Esophagus squamous epithelium (tissue), 5 donors: ENCODE results near the gene UGT8. TPM values are rescaled to one million over a fixed set of nuclear protein-coding genes. Genes with fewer than 3 reads are reported as not detected.
"Not testable (repeated sequence)": the region's sequence is repeated elsewhere in the genome, so short reads cannot be mapped to it uniquely, and the experiment has no call there.

Source experiments
- DNase-seq: peaks from one replicate; lab custom pipeline; 2025; lab: John Stamatoyannopoulos, UW
- H3K27ac ChIP-seq, 4 donors: fragments of 200-600 bp; sonication (generic); one replicate each; pipeline ENCODE4 v1.5.1; 2016 to 2019; ENCODE audit warnings: mild to moderate bottlenecking in 1 of 4
- H3K27me3 ChIP-seq, 4 donors: fragments of 200-600 bp; sonication (generic); 1 replicate in 3 of 4; 2 replicates in 1 of 4; pipeline versions ENCODE4 v1.5.1 to v1.6.0; 2017 to 2021; ENCODE audit warnings: antibody characterized with exemption in 1 of 4
- H3K36me3 ChIP-seq, 3 donors: fragments of 200-600 bp; sonication (generic); one replicate each; pipeline ENCODE4 v1.5.1; 2016 to 2019
- H3K4me1 ChIP-seq, 3 donors: fragments of 200-600 bp; sonication (generic); one replicate each; pipeline ENCODE4 v1.5.1; 2017 to 2019
- H3K4me3 ChIP-seq, 4 donors: fragments of 200-600 bp; sonication (generic); 1 replicate in 3 of 4; 2 replicates in 1 of 4; pipeline ENCODE4 v1.5.1; 2016 to 2019; ENCODE audit warnings: mild to moderate bottlenecking in 2 of 4, moderate library complexity in 1 of 4
- H3K9me3 ChIP-seq, 3 donors: fragments of 200-600 bp; sonication (generic); one replicate each; pipeline ENCODE4 v1.5.1; 2016 to 2019
- CTCF ChIP-seq, 6 experiments: fragments of 450-650 bp in 4 of 6; fragments of 200-600 bp in 2 of 6; sonication (generic) in 2 of 6; IDR thresholded peaks; one replicate each; pipeline ENCODE4 v1.5.1; 2016 to 2019; ENCODE audit warnings: antibody characterized with exemption in 6 of 6, mild to moderate bottlenecking in 4 of 6, moderate library complexity in 4 of 6
- POLR2A ChIP-seq, 4 donors: fragments of 450-650 bp; IDR thresholded peaks; one replicate each; pipeline ENCODE4 v1.6.1; 2017; ENCODE audit warnings: antibody characterized with exemption in 4 of 4, mild to moderate bottlenecking in 4 of 4, moderate library complexity in 3 of 4
- WGBS, 2 donors: methylation state at CpG; one replicate each; pipeline ENCODE4 v1.1.5; 2018; 5-methylcytosine and 5-hydroxymethylcytosine counted together
- intact Hi-C: fragments of 100-400 bp; cut with DNase I; formaldehyde crosslinking; loops from one replicate; pipeline ENCODE4 v1.15.0; 2022
- total RNA-seq, 4 donors: library from RNA; depleted of rRNA; stranded (reverse); fragments of >200 nt; gene quantifications; one replicate each; pipeline ENCODE4 v1.1.0, GENCODE V29; 2016
- donor health status: DM: yes; HTN: yes; CAD: no.

The UGT8 gene
- total RNA-seq, 4 donors from 2014 or later, result 1.2 to 3.9 (median 2.1) TPM

DNA sequence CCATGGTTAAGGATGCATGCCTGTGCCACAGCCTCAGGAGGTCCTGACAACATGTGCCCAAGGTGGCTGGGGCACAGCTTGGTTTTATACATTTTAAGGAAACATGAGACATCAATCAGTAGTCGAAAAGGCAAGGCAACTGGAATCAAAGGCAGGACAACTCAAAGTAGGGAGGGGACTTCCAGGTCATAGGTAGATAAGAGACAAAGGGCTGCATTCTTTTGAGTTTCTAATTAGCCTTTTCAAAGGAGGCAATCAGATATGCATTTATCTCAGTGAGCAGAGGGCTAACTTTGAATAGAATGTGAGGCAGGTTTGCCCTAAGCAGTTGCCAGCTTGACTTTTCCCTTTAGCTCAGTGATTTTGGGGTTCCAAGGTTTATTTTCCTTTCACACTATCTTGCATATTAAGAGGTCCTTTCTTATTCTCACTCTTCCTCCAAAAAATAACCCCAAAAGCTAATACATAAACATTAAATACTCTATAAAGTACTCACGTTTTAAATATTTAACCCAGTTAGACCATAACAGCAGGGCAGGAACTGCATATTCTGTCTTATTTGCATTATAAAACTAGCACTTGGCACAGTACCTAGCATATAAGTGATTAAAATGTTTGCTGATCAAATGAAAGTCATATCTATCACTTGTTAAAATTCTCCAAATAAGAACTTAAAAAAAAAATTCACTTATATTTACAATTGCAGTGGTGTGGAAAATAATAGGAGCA, 36.3 kb upstream of the UGT8 start:
- DNase-seq, result no peak
- H3K9me3 ChIP-seq, result peaks cover 0 to 15% (median 0%) of the 10 kb centered on the region in 3 donors
- no peaks in the 10 kb centered on the region for H3K4me1 ChIP-seq
- no peak overlapping the region for H3K27ac ChIP-seq
- WGBS, 2 donors, result 20 to 26% methylated on average over 2 of the region's 2 CpGs
- intact Hi-C loops, result no loop called here
- no peaks in the 10 kb centered on the region for H3K36me3 ChIP-seq
- TF ChIP-seq CTCF (IDR thresholded peaks at IDR 0.05), result no peak
- TF ChIP-seq POLR2A (IDR thresholded peaks at IDR 0.05), result no peak
- H3K4me3 ChIP-seq, result no peak overlapping the region
- no peaks in the 10 kb centered on the region for H3K27me3 ChIP-seq

DNA sequence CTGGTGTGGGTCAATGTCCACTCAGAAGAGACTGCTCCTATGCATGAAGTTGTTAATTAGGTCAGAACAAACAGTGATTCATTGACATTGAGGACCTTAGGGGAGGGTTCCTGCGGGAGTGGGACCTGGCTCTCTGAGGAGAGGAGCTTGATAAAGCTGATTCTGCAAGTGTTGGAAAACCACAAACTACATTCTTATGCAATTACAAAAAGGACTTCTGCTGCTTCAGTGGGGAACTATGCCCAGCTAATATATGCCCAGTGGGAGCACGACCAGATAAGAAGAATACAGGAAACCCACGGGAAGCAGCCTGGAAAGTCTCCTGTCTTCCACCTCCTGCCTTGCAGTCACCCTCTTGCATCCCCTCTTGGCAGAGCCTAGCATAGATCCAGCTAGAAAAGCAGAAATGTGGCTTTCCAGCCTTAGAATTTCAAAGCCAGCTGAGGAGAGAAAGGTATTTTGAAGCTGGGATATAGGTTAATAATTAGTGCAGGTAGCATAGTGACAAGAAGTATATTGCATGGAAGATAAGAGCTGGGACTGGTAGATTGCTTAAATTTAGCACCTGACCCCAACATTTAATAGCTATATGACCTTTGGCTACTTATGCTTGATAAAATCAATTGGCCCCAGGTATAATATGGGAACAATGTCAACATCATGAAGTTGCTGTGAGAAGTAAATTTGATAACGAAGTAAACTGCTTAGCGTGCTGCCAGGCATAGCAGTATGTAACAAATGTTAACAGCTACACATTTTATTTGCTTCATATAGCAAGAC, 34.9 kb upstream of the UGT8 start:
- no peak overlapping the region for H3K27ac ChIP-seq
- no peaks in the 10 kb centered on the region for H3K36me3 ChIP-seq
- DNase-seq, result no peak
- no peaks in the 10 kb centered on the region for H3K27me3 ChIP-seq
- 44 to 50% methylated on average over 5 of the region's 5 CpGs for WGBS, 2 donors
- H3K4me3 ChIP-seq, result no peak overlapping the region
- no peak for TF ChIP-seq CTCF (IDR thresholded peaks at IDR 0.05)
- TF ChIP-seq POLR2A (IDR thresholded peaks at IDR 0.05), result no peak
- peaks cover 0 to 8% (median 0%) of the 10 kb centered on the region in 3 donors for H3K9me3 ChIP-seq
- intact Hi-C loops, result no loop called here
- H3K4me1 ChIP-seq, result no peaks in the 10 kb centered on the region

- H3K27ac ChIP-seq, result no peak overlapping the region
- H3K4me1 ChIP-seq, result no peaks in the 10 kb centered on the region
- H3K9me3 ChIP-seq, result no peaks in the 10 kb centered on the region
- intact Hi-C loops, result no loop called here
- H3K27me3 ChIP-seq, result no peaks in the 10 kb centered on the region
- H3K4me3 ChIP-seq, result no peak overlapping the region
- TF ChIP-seq POLR2A (IDR thresholded peaks at IDR 0.05), result no peak
- no peak for TF ChIP-seq CTCF (IDR thresholded peaks at IDR 0.05)
- no peak for DNase-seq
- H3K36me3 ChIP-seq, result no peaks in the 10 kb centered on the region
- WGBS, 2 donors, result 76 to 91% methylated on average over 2 of the region's 2 CpGs
Observed at GRCh38 chr4:114577386-114577785, 21.2 kb upstream of the UGT8 start.

DNA sequence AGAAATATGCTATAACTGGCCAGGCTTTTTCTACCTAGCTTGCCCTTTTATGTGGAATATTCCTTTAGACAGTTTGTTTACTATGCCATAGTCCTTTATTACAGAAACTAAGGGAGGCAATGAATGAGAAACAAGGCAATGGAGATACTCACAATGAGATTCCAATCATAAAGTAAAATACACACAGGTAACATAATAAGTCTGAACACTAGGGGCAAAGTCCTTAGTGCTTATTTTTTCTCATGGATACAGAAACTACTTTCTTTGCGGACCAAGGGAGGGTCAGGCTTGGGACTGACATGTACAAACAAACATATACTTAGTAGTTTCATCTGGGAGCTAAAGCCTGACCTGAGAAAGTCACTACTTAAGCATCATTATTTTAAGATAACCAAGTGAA, 16.0 kb upstream of the UGT8 start:
- no peak for DNase-seq
- no peaks in the 10 kb centered on the region for H3K4me1 ChIP-seq
- intact Hi-C loops, result no loop called here
- H3K9me3 ChIP-seq, result no peaks in the 10 kb centered on the region
- H3K4me3 ChIP-seq, result no peak overlapping the region
- TF ChIP-seq POLR2A (IDR thresholded peaks at IDR 0.05) (no peak), CTCF (IDR thresholded peaks at IDR 0.05) (no peak)
- H3K27ac ChIP-seq, result no peak overlapping the region
- H3K36me3 ChIP-seq, result no peaks in the 10 kb centered on the region
- no peaks in the 10 kb centered on the region for H3K27me3 ChIP-seq
- WGBS, 2 donors, result 39 to 60% methylated on average over 1 of the region's 1 CpG

- Histone ChIP-seq H3K9me3 (no peaks in the 10 kb centered on the region), H3K27ac (no peak overlapping the region), H3K27me3 (peaks cover 0 to 5% (median 0%) of the 10 kb centered on the region in 4 donors), H3K4me1 (no peaks in the 10 kb centered on the region), H3K36me3 (no peaks in the 10 kb centered on the region), H3K4me3 (no peak overlapping the region)
- 69 to 86% methylated on average over 6 of the region's 6 CpGs for WGBS, 2 donors
- no peak for DNase-seq
- no peak for TF ChIP-seq POLR2A (IDR thresholded peaks at IDR 0.05)
- no peak for TF ChIP-seq CTCF (IDR thresholded peaks at IDR 0.05)
- intact Hi-C loops, result no loop called here
Observed at GRCh38 chr4:114588305-114588704, 10.3 kb upstream of the UGT8 start.

DNA sequence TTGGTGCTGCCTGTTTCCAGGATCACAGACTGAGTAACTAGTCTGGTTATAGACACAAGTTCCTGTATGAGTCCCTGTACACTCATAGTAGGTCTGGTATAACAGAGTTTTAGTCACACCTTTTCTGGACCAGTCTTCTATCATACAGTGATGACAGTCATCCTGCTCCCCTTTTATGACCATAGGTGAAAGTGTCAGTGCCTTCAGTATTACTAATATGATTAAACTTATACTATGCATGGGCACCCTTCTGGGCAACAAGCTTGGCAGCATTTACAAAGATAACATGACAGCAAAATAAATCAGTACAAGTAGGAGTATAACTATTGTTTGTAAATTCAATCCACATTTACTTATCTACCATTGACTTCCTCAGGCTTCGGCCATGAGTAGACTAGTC, 8.2 kb upstream of the UGT8 start:
- H3K4me3 ChIP-seq, DNase-seq, H3K27ac ChIP-seq, H3K4me1 ChIP-seq, H3K9me3 ChIP-seq, intact Hi-C loops, H3K36me3 ChIP-seq: not testable (repeated sequence)
- H3K27me3 ChIP-seq, result peaks cover 0 to 18% (median 0%) of the 10 kb centered on the region in 4 donors
- WGBS, 2 donors, result 63 to 83% methylated on average over 1 of the region's 1 CpG
